Left cardiac atrium (tissue), 4 donors: ENCODE measurements around the gene SPINT4. TPM values are rescaled to one million over a fixed set of nuclear protein-coding genes. Genes with fewer than 3 reads are reported as not detected.
"Not testable (repeated sequence)": the region's sequence is repeated elsewhere in the genome, so short reads cannot be mapped to it uniquely, and the experiment has no call there.

Experiments
- ATAC-seq, 2 donors: fragments of 200-7000 bp; cut with Tn5 transposase; one replicate each; pipeline ENCODE4 v1.9.1; 2020; ENCODE audit warnings: mild to moderate bottlenecking in 2 of 2, moderate library complexity in 2 of 2
- DNase-seq: peaks from one replicate; pipeline ENCODE4 v3.0.0-alpha.2; 2020
- intact Hi-C, 2 donors: fragments of 100-400 bp; cut with DNase I; formaldehyde crosslinking; loops; one replicate each; pipeline versions ENCODE4 v1.14.1 to v1.15.1; 2022 to 2023
- microRNA-seq, 2 donors: library from miRNA; unstranded; fragments of <30 nt; microRNA quantifications; one replicate each; pipeline ENCODE4 v1.2.0, GENCODE V29; 2020
- total RNA-seq, 2 donors: library from RNA; stranded (reverse); fragmentation: NEBNext Ultra II Directional; extraction: Animal tissue kit (Norgen Biotek cat#: 25700); gene quantifications; one replicate each; pipeline ENCODE4 v1.2.1, GENCODE V29; 2021
- donor health status: DM: no; HTN: yes; CAD: no.
- donor health status: DM: no; HTN: yes; CAD: no; lungs with severe emphysema.
- donor health status: DM: yes; HTN: yes; CAD: no.
- donor health status: Dilated cardiomyopathy.

SPINT4 gene
- total RNA-seq, 2 donors from 2014 or later: not detected

DNA sequence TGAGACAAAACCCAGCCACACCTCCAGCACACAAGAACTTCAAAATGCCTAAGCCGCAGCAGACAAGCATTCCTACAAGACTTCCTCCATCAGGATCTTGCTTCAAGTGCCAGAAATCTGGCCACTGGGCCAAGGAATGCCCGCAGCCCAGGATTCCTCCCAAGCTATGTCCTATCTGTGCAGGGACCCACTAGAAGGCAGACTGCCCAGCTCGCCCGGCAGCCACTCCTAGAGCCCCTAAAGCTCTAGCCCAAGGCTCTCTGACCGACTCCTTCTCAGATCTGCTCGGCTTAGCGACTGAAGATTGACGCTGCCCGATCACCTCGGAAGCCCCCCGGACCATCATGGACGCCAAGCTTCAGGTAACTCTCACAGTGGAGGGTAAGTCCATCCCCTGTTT lies 39.8 kb downstream of the SPINT4 start:
- ATAC-seq, intact Hi-C loops, DNase-seq: not testable (repeated sequence)

DNA sequence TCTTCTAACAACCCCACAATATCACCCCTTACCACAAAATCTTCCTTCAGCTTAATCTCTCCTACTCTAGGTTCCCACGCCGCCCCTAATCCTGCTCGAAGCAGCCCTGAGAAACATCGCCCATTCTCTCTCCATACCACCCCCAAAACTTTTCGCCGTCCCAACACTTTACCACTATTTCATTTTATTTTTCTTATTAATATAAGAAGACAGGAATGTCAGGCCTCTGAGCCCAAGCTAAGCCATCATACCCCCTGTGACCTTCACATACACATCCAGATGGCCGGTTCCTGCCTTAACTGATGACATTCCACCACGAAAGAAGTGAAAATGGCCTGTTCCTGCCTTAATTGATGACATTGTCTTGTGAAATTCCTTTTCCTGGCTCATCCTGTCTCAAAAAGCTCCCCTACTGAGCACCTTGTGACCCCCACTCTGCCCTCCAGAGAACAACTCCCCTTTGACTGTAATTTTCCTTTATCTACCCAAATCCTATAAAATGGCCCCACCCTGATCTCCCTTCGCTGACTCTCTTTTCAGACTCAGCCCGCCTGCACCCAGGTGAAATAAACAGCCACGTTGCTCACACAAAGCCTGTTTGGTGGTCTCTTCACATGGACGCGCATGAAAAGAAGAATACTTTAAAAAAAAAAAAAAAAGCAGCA lies 42.6 kb downstream of the SPINT4 start:
- ATAC-seq, intact Hi-C loops, DNase-seq: not testable (repeated sequence)

DNA sequence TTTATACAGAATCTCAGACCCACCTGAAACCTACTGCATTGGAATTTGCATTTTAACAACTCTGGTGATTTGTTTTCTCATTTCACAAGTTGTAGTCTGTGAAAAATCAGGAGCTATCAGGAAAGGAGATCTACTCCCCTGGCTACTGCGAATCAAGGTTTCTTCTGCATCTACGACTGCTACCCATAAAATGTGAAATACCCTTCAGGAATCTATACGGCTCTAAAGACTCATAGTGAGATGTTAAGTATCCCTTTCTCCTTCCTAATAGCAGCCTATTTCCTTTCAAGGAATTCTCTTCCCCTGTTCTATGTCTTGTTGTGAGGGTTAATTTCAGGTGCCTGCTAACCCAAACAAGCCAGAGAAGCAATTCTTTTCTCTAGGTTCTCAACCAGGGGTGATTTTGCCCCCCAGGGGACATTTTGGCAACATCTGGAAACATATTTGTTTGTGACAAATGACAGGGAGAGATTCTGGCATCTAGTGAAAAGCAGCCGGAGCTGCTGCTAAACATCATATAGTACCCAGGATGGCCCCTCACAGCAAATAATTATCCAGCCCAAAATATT lies 43.2 kb downstream of the SPINT4 start:
- DNase-seq (no peak), ATAC-seq (no peak)
- intact Hi-C loops: no loop called here

DNA sequence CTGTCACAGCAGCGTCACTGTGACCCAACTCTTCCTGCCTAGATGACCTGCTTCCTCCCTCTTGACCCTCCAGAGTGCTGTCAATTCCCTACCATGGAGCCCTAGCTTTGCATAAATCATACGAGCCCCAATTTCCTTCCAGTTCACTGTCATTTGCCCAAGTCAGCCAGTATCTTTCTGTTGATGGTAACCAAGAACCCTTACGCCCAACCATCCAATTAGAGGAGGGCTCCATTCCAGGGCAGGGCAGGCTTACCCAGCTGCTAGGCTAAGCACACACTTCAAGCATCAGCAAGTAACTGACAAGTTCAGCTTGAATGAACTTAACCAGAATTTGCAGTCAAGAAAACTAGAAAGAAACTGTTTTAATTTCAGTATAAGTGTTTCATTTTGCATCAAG lies 43.8 kb downstream of the SPINT4 start:
- intact Hi-C loops: no loop called here
- ATAC-seq: no peak
- DNase-seq: no peak

DNA sequence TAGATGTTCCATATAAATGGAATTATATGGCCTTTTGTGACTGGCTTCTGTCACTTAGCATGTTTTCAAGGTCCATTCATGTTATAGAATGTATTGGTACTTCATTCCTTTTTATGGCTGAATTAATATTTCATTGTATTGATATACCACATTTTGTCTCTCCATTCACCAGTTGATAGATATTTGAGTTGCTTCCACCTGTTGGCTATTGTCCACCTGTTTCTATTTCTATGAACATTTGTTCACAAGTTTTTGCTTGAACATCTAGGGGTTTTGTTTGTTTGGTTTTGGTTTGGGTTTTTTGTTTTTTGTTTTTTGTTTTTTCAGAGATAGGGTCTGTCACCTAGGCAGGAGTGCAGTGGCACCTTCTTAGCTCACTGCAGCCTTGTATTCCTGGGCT lies 46.3 kb downstream of the SPINT4 start:
- DNase-seq (no peak), ATAC-seq (no peak)
- intact Hi-C loops: no loop called here

DNA sequence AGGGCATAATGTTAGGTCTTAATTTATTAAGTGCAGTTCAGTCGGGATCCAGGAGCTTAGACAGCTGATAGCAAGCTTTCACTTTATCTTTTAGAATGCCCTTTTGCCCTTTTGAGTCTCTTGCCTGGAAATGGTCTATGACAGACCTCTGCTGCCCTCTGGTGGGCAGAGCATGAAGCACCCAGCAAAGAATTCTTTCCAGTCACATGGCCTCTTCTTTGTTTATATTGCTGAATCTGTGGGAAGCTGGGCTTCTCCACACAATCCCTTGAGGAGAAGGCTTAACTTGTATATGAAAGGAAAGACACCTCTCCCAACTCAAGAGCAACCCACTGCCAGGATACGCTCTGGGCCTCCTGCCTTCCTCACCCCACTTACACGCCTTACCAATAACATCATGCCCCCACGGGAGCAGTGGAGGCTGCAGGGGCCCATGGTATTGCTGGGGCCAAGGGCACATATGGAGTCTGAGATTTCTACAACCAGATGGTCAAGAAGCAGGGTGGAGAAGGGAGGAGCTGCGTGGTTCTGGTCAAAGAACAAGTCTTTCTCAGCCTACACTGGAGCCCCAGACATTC lies 49.1 kb downstream of the SPINT4 start:
- DNase-seq (peak; percentile 76), ATAC-seq (peak; percentile 73 to 82)
- intact Hi-C loops: loop anchor here (2.0 to 10.0 kb wide), 6 partner anchors 224 to 454 kb away; partner anchors contain the start of gene EPPIN (in 1 of the 2)

DNA sequence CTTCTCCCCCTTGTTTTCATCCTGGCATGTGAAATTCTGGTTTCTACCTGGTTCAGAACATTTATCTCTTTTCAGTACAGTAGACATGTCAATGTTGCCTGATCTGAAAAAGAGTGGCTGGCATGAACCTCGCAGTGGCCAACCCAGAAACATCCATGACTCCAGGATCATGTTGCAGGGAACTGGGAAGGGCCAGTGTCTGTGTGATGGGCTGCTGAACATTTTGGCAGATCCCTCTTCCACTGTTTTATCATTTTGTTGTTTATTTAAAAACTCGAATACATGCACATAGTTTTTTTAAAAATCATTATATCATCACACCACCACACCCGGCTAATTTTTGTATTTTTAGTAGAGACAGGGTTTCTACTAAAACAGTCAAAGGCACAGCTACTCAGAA lies 50.5 kb downstream of the SPINT4 start:
- intact Hi-C loops: loop anchor here (5.0 to 10.0 kb wide), 4 partner anchors 225 to 455 kb away; partner anchors contain the start of gene EPPIN (in 1 of the 2)
- no peak for ATAC-seq
- no peak for DNase-seq

DNA sequence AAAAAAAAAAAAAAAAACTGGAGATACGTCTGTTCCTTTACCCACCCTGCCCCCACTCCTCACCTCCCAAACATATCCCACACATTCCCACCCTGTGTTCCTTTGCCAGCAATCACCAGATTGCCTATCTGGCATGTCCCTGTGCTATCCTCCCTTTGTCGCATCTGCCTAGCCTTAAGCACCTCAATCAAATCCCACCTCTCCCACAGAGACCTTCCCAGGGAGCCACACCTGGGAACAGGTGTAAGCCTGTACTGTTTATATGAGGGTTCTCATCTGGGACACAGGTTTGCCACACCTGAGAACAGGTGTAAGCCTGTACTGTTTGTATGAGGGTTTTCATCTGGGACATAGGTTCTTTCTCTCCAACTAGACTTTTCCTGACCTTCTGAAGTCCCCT lies 52.8 kb downstream of the SPINT4 start:
- intact Hi-C loops: loop anchor here (5.0 to 10.0 kb wide), 4 partner anchors 228 to 458 kb away; partner anchors contain the start of gene EPPIN (in 1 of the 2)
- DNase-seq: no peak
- no peak for ATAC-seq

DNA sequence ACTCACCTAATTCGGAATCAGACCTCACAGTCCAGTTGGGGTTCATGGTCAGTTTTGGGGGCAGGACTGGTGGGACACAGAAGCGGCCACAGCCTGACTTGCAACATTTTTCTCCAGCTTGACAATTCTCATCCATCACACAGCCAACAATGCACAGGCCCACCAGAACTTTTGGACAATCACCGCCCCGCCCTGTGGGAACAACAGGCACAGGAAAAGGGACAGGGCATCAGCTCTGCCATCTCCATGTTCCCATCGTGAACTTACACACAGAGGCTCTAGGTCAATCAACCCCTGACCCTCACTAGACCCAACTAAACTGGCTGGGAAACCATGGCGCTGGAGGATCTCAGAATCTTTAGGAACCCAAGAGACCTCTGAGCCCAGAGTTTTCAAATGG lies 53.3 kb downstream of the SPINT4 start:
- intact Hi-C loops: loop anchor here in 1 of 2 donors (10.0 kb wide), 1 partner anchor 321 kb away; no protein-coding TSS in a partner anchor
- DNase-seq (no peak), ATAC-seq (no peak)

Small RNA genes lying within 50 kb of the gene (microRNA-seq; reads per million reads assigned to microRNA genes)
- gene MIR3617: 0.27 to 1.0 reads per million in 2 donors

Other genes starting within 250 kb of the SPINT4 start
- not detected for gene SPINT3, start 206.7 kb upstream of the SPINT4 start, total RNA-seq
- gene WFDC6, start 182.9 kb upstream of the SPINT4 start, total RNA-seq: not detected
- under 1 TPM in 1 of 2 donors, not detected in 1; 0.68 TPM for gene EPPIN, start 174.9 kb upstream of the SPINT4 start, total RNA-seq
- not detected for gene WFDC8, start 143.1 kb upstream of the SPINT4 start, total RNA-seq
- not detected for gene WFDC10A, start 92.6 kb upstream of the SPINT4 start, total RNA-seq
- not detected for gene WFDC9, start 91.1 kb upstream of the SPINT4 start, total RNA-seq
- gene WFDC11, start 52.1 kb upstream of the SPINT4 start, total RNA-seq: not detected
- gene WFDC13, start 20.3 kb upstream of the SPINT4 start, total RNA-seq: not detected
- gene WFDC10B, start 17.3 kb upstream of the SPINT4 start, total RNA-seq: not detected
- under 1 TPM in 1 of 2 donors, not detected in 1; 0.39 TPM for gene WFDC3, start 69.5 kb downstream of the SPINT4 start, total RNA-seq
- 10 to 100 TPM; 18.2 to 18.9 TPM for gene DNTTIP1, start 69.6 kb downstream of the SPINT4 start, total RNA-seq
- 1 to 10 TPM in 1 of 2 donors, under 1 TPM in 1; 0.73 to 1.6 TPM for gene UBE2C, start 90.3 kb downstream of the SPINT4 start, total RNA-seq
- gene TNNC2, start 105.0 kb downstream of the SPINT4 start, total RNA-seq: under 1 TPM in 1 of 2 donors, not detected in 1; 0.32 TPM
- 10 to 100 TPM; 23.2 to 30.2 TPM for gene SNX21, start 111.5 kb downstream of the SPINT4 start, total RNA-seq
- 10 to 100 TPM; 20.2 to 21.4 TPM for gene ACOT8, start 135.0 kb downstream of the SPINT4 start, total RNA-seq
- 1 to 10 TPM; 1.7 to 2.5 TPM for gene ZSWIM3, start 135.3 kb downstream of the SPINT4 start, total RNA-seq
- 10 to 100 TPM; 10.7 to 11.5 TPM for gene ZSWIM1, start 158.9 kb downstream of the SPINT4 start, total RNA-seq
- 1 to 10 TPM; 1.6 to 2.2 TPM for gene SPATA25, start 165.3 kb downstream of the SPINT4 start, total RNA-seq
- 10 to 100 TPM in 1 of 2 donors, 1 to 10 TPM in 1; 6.0 to 11.1 TPM for gene NEURL2, start 168.9 kb downstream of the SPINT4 start, total RNA-seq
- gene CTSA, start 169.0 kb downstream of the SPINT4 start, total RNA-seq: 100 to 1,000 TPM; 107 to 108 TPM
- gene PLTP, start 189.8 kb downstream of the SPINT4 start, total RNA-seq: 100 to 1,000 TPM in 1 of 2 donors, 10 to 100 TPM in 1; 86.4 to 397 TPM
- 10 to 100 TPM; 23.1 to 27.6 TPM for gene PCIF1, start 212.3 kb downstream of the SPINT4 start, total RNA-seq
- gene ZNF335, start 249.9 kb downstream of the SPINT4 start, total RNA-seq: 1 to 10 TPM; 9.1 to 9.8 TPM